ENCODE results near the gene TECPR2.

DNA sequence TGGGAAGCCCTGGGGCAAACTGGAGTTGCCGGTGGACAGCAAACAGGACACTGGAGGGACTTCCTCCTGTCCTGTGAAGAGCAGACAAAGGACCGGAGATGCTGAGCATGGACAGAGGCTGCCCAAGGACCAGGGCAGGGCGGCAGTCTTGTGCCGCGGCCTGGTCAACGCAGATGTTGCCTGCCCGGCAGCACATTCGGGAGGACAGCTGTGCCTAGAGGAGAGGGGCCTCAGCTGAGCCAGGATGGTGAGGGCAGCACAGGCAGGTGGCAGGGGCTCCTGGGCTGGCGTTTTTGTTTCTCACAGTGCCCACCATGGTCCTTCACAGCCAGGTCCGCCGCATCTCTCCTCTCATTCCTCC lies 133.6 kb downstream of the TECPR2 start:
- TF ChIP-seq MAFK (conservative IDR thresholded peaks at IDR 0.05 in 1 of 2, IDR thresholded peaks at IDR 0.05 in 1 of 2; ENCODE audit: low read length in 2 of 2) = no peak
- TF ChIP-seq, protein P1, sequence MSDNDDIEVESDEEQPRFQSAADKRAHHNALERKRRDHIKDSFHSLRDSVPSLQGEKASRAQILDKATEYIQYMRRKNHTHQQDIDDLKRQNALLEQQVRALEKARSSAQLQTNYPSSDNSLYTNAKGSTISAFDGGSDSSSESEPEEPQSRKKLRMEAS (IDR thresholded peaks at IDR 0.05) = no peak
- TF ChIP-seq GATAD2A (CRISPR knock-in tag; IDR thresholded peaks at IDR 0.05) = no peak
- TF ChIP-seq CBFB (CRISPR knock-in tag; IDR thresholded peaks at IDR 0.05) = no peak
- no peak for TF ChIP-seq CTCF (CRISPR knock-in tag; IDR thresholded peaks at IDR 0.05)
- no peak for TF ChIP-seq KLF6 (CRISPR knock-in tag; IDR thresholded peaks at IDR 0.05)
- no peak for TF ChIP-seq YY1 (IDR thresholded peaks at IDR 0.05; ENCODE audit: insufficient read depth, insufficient replicate concordance, low read depth, low read length)
- TF ChIP-seq HDAC6 (IDR thresholded peaks at IDR 0.05; ENCODE audit: low read depth, low read length) = no peak
- no peak for TF ChIP-seq PRMT3 (CRISPR knock-in tag; IDR thresholded peaks at IDR 0.05; ENCODE audit: borderline replicate concordance, low read depth)
- TF ChIP-seq CHD2 (IDR thresholded peaks at IDR 0.05; ENCODE audit: low read depth, low read length) = no peak
- no peak for TF ChIP-seq U2AF2 (IDR thresholded peaks at IDR 0.05; ENCODE audit: low read depth, low read length)
- TF ChIP-seq ZNF670 (CRISPR knock-in tag; IDR thresholded peaks at IDR 0.05; ENCODE audit: borderline replicate concordance) = no peak
- TF ChIP-seq POLR2AphosphoS5 (IDR thresholded peaks at IDR 0.05; ENCODE audit: low read depth, low read length) = no peak
